Measurements from ENCODE around the gene SLIT3.

DNA sequence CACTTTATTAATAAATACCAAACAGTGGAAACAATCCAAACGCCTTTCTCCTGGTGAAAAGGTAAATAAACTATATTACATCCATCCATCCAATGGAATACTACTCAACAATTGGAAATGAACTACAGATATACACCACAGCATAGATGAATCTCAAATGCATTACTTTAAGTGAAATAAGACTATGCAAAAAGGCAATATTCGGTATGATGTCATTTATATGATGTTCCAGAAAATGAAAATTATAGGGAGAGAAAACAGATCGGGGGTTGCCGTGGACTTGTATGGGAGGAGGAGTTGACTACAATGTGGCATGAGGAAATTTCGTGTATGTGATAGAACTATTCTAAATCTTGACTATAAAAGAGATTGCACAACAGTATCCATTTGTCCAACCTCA is 27.5 kb upstream of the SLIT3 start:
- TF ChIP-seq CTCF (IDR thresholded peaks at IDR 0.05; ENCODE audit: low read depth, low read length), result no peak
- TF ChIP-seq EZH2phosphoT487 (IDR thresholded peaks at IDR 0.05; ENCODE audit: low read depth), result no peak
